ENCODE data around the gene OCEL1. TPM values are rescaled to one million over a fixed set of nuclear protein-coding genes. Genes with fewer than 3 reads are reported as not detected.
"Not testable (repeated sequence)": the region's sequence is repeated elsewhere in the genome, so short reads cannot be mapped to it uniquely, and the experiment has no call there.

Gene OCEL1
- polyA plus RNA-seq, 2 donors: 7.9 to 12.7 TPM

- H3K9me3 ChIP-seq (ENCODE audit: control insufficient read depth in 2 of 2, insufficient read depth in 1 of 2, low read depth in 1 of 2, low read length in 1 of 2): peaks cover 0 to 3% of the 10 kb centered on the region in 2 donors
- no peak overlapping the region for H3K27ac ChIP-seq (ENCODE audit: low read depth in 2 of 2, low read length in 1 of 2)
- no peaks in the 10 kb centered on the region for H3K36me3 ChIP-seq (ENCODE audit: control insufficient read depth in 2 of 2, insufficient read depth in 2 of 2, low read length in 1 of 2)
- no peaks in the 10 kb centered on the region for H3K27me3 ChIP-seq (ENCODE audit: control insufficient read depth in 1 of 2, insufficient read depth in 2 of 2, low read length in 2 of 2)
- H3K4me1 ChIP-seq (ENCODE audit: control insufficient read depth in 2 of 2, insufficient read depth in 2 of 2, low read length in 1 of 2): peaks cover 0 to 2% of the 10 kb centered on the region in 2 donors
- 16 to 21% methylated on average over 15 of the region's 15 CpGs for WGBS, 2 donors
- no peak overlapping the region for H3K4me3 ChIP-seq (ENCODE audit: low read depth in 1 of 2, low read length in 2 of 2)
Measured at GRCh38 chr19:17260842-17261325, 34.9 kb downstream of the OCEL1 start.

- Histone ChIP-seq H3K36me3 (ENCODE audit: control insufficient read depth in 2 of 2, insufficient read depth in 2 of 2, low read length in 1 of 2) (no peaks in the 10 kb centered on the region), H3K9me3 (ENCODE audit: control insufficient read depth in 2 of 2, insufficient read depth in 1 of 2, low read depth in 1 of 2, low read length in 1 of 2) (peaks cover 0 to 3% of the 10 kb centered on the region in 2 donors), H3K4me1 (ENCODE audit: control insufficient read depth in 2 of 2, insufficient read depth in 2 of 2, low read length in 1 of 2) (peaks cover 0 to 2% of the 10 kb centered on the region in 2 donors), H3K4me3 (ENCODE audit: low read depth in 1 of 2, low read length in 2 of 2) (no peak overlapping the region), H3K27me3 (ENCODE audit: control insufficient read depth in 1 of 2, insufficient read depth in 2 of 2, low read length in 2 of 2) (no peaks in the 10 kb centered on the region), H3K27ac (ENCODE audit: low read depth in 2 of 2, low read length in 1 of 2) (no peak overlapping the region)
- WGBS, 2 donors: 68 to 71% methylated on average over 16 of the region's 16 CpGs
Measured at GRCh38 chr19:17262557-17262956, 36.5 kb downstream of the OCEL1 start.

GRCh38 chr19:17263712-17264640, 38.0 kb downstream of the OCEL1 start:
- 77 to 84% methylated on average over 23 of the region's 23 CpGs for WGBS, 2 donors
- H3K36me3 ChIP-seq (ENCODE audit: control insufficient read depth in 2 of 2, insufficient read depth in 2 of 2, low read length in 1 of 2): peaks cover 0 to 4% of the 10 kb centered on the region in 2 donors
- H3K9me3 ChIP-seq (ENCODE audit: control insufficient read depth in 2 of 2, insufficient read depth in 1 of 2, low read depth in 1 of 2, low read length in 1 of 2): peaks cover 0 to 3% of the 10 kb centered on the region in 2 donors
- no peak overlapping the region for H3K27ac ChIP-seq (ENCODE audit: low read depth in 2 of 2, low read length in 1 of 2)
- peak overlapping the region in 1 of 2 donors; percentile 35 for H3K4me3 ChIP-seq (ENCODE audit: low read depth in 1 of 2, low read length in 2 of 2)
- H3K4me1 ChIP-seq (ENCODE audit: control insufficient read depth in 2 of 2, insufficient read depth in 2 of 2, low read length in 1 of 2): peaks cover 3 to 6% of the 10 kb centered on the region in 2 donors
- no peaks in the 10 kb centered on the region for H3K27me3 ChIP-seq (ENCODE audit: control insufficient read depth in 1 of 2, insufficient read depth in 2 of 2, low read length in 2 of 2)

- H3K27me3 ChIP-seq (ENCODE audit: control insufficient read depth in 1 of 2, insufficient read depth in 2 of 2, low read length in 2 of 2): no peaks in the 10 kb centered on the region
- no peak within 1 kb of the TSS for H3K27ac ChIP-seq (ENCODE audit: low read depth in 2 of 2, low read length in 1 of 2)
- peaks cover 0 to 5% of the 10 kb centered on the region in 2 donors for H3K36me3 ChIP-seq (ENCODE audit: control insufficient read depth in 2 of 2, insufficient read depth in 2 of 2, low read length in 1 of 2)
- H3K9me3 ChIP-seq (ENCODE audit: control insufficient read depth in 2 of 2, insufficient read depth in 1 of 2, low read depth in 1 of 2, low read length in 1 of 2): no peaks in the 10 kb centered on the region
- H3K4me1 ChIP-seq (ENCODE audit: control insufficient read depth in 2 of 2, insufficient read depth in 2 of 2, low read length in 1 of 2): peaks cover 3 to 6% of the 10 kb centered on the region in 2 donors
- peak within 1 kb of the TSS in 1 of 2 donors; percentile 35 for H3K4me3 ChIP-seq (ENCODE audit: low read depth in 1 of 2, low read length in 2 of 2)
- WGBS, 2 donors: 33 to 42% methylated on average over 5 of the region's 5 CpGs
Measured at GRCh38 chr19:17264641-17264979, 38.6 kb downstream of the OCEL1 start, which contains the start of gene USHBP1. USHBP1 (minus strand) TSS chr19:17264745; CDS start chr19:17264299, 446 bp downstream.

GRCh38 chr19:17266026-17266425, 40.0 kb downstream of the OCEL1 start:
- H3K4me3 ChIP-seq (ENCODE audit: low read depth in 1 of 2, low read length in 2 of 2): no peak overlapping the region
- H3K9me3 ChIP-seq (ENCODE audit: control insufficient read depth in 2 of 2, insufficient read depth in 1 of 2, low read depth in 1 of 2, low read length in 1 of 2): no peaks in the 10 kb centered on the region
- no peaks in the 10 kb centered on the region for H3K27me3 ChIP-seq (ENCODE audit: control insufficient read depth in 1 of 2, insufficient read depth in 2 of 2, low read length in 2 of 2)
- H3K36me3 ChIP-seq (ENCODE audit: control insufficient read depth in 2 of 2, insufficient read depth in 2 of 2, low read length in 1 of 2): peaks cover 0 to 5% of the 10 kb centered on the region in 2 donors
- 86 to 89% methylated on average over 7 of the region's 7 CpGs for WGBS, 2 donors
- no peak overlapping the region for H3K27ac ChIP-seq (ENCODE audit: low read depth in 2 of 2, low read length in 1 of 2)
- H3K4me1 ChIP-seq (ENCODE audit: control insufficient read depth in 2 of 2, insufficient read depth in 2 of 2, low read length in 1 of 2): peaks cover 3 to 4% of the 10 kb centered on the region in 2 donors

- peak overlapping the region; percentile 13 to 73 for H3K27ac ChIP-seq (ENCODE audit: low read depth in 2 of 2, low read length in 1 of 2)
- no peaks in the 10 kb centered on the region for H3K9me3 ChIP-seq (ENCODE audit: control insufficient read depth in 2 of 2, insufficient read depth in 1 of 2, low read depth in 1 of 2, low read length in 1 of 2)
- WGBS, 2 donors: 73 to 74% methylated on average over 12 of the region's 12 CpGs
- H3K27me3 ChIP-seq (ENCODE audit: control insufficient read depth in 1 of 2, insufficient read depth in 2 of 2, low read length in 2 of 2): no peaks in the 10 kb centered on the region
- peaks cover 3 to 4% of the 10 kb centered on the region in 2 donors for H3K4me1 ChIP-seq (ENCODE audit: control insufficient read depth in 2 of 2, insufficient read depth in 2 of 2, low read length in 1 of 2)
- H3K4me3 ChIP-seq (ENCODE audit: low read depth in 1 of 2, low read length in 2 of 2): no peak overlapping the region
- H3K36me3 ChIP-seq (ENCODE audit: control insufficient read depth in 2 of 2, insufficient read depth in 2 of 2, low read length in 1 of 2): peaks cover 0 to 11% of the 10 kb centered on the region in 2 donors
Measured at GRCh38 chr19:17266589-17266974, 40.6 kb downstream of the OCEL1 start.

- Histone ChIP-seq H3K27ac (ENCODE audit: low read depth in 2 of 2, low read length in 1 of 2) (peak within 1 kb of the TSS; percentile 66 to 91), H3K4me3 (ENCODE audit: low read depth in 1 of 2, low read length in 2 of 2) (peak within 1 kb of the TSS; percentile 71 to 95), H3K36me3 (ENCODE audit: control insufficient read depth in 2 of 2, insufficient read depth in 2 of 2, low read length in 1 of 2) (peaks cover 0 to 11% of the 10 kb centered on the region in 2 donors), H3K4me1 (ENCODE audit: control insufficient read depth in 2 of 2, insufficient read depth in 2 of 2, low read length in 1 of 2) (peaks cover 3 to 4% of the 10 kb centered on the region in 2 donors), H3K9me3 (ENCODE audit: control insufficient read depth in 2 of 2, insufficient read depth in 1 of 2, low read depth in 1 of 2, low read length in 1 of 2) (no peaks in the 10 kb centered on the region), H3K27me3 (ENCODE audit: control insufficient read depth in 1 of 2, insufficient read depth in 2 of 2, low read length in 2 of 2) (no peaks in the 10 kb centered on the region)
- WGBS, 2 donors: 0% methylated on average over 27 of the region's 27 CpGs
Measured at GRCh38 chr19:17266975-17267788, 41.2 kb downstream of the OCEL1 start, which contains the start of gene BABAM1. BABAM1 (plus strand) TSS chr19:17267443; CDS start chr19:17268807, 1,364 bp downstream.

GRCh38 chr19:17268754-17269153, 42.7 kb downstream of the OCEL1 start:
- Histone ChIP-seq H3K27me3 (ENCODE audit: control insufficient read depth in 1 of 2, insufficient read depth in 2 of 2, low read length in 2 of 2) (no peaks in the 10 kb centered on the region), H3K36me3 (ENCODE audit: control insufficient read depth in 2 of 2, insufficient read depth in 2 of 2, low read length in 1 of 2) (peaks cover 5 to 17% of the 10 kb centered on the region in 2 donors), H3K27ac (ENCODE audit: low read depth in 2 of 2, low read length in 1 of 2) (no peak overlapping the region), H3K4me1 (ENCODE audit: control insufficient read depth in 2 of 2, insufficient read depth in 2 of 2, low read length in 1 of 2) (peaks cover 3 to 4% of the 10 kb centered on the region in 2 donors), H3K4me3 (ENCODE audit: low read depth in 1 of 2, low read length in 2 of 2) (no peak overlapping the region), H3K9me3 (ENCODE audit: control insufficient read depth in 2 of 2, insufficient read depth in 1 of 2, low read depth in 1 of 2, low read length in 1 of 2) (no peaks in the 10 kb centered on the region)
- 93 to 95% methylated on average over 13 of the region's 13 CpGs for WGBS, 2 donors

GRCh38 chr19:17274892-17275291, 48.9 kb downstream of the OCEL1 start:
- H3K27me3 ChIP-seq (ENCODE audit: control insufficient read depth in 1 of 2, insufficient read depth in 2 of 2, low read length in 2 of 2); H3K9me3 ChIP-seq (ENCODE audit: control insufficient read depth in 2 of 2, insufficient read depth in 1 of 2, low read depth in 1 of 2, low read length in 1 of 2); H3K27ac ChIP-seq (ENCODE audit: low read depth in 2 of 2, low read length in 1 of 2); H3K4me3 ChIP-seq (ENCODE audit: low read depth in 1 of 2, low read length in 2 of 2); H3K4me1 ChIP-seq (ENCODE audit: control insufficient read depth in 2 of 2, insufficient read depth in 2 of 2, low read length in 1 of 2): not testable (repeated sequence)
- WGBS, 2 donors: 98 to 100% methylated on average over 3 of the region's 3 CpGs
- peaks cover 14 to 34% of the 10 kb centered on the region in 2 donors for H3K36me3 ChIP-seq (ENCODE audit: control insufficient read depth in 2 of 2, insufficient read depth in 2 of 2, low read length in 1 of 2)

Data from esophagus (tissue), 2 donors.